Adrenal gland (tissue), 5 donors: ENCODE measurements around the gene DOCK1.

Source experiments
- POLR2A ChIP-seq, 2 donors: fragments of 450-650 bp; IDR thresholded peaks; one replicate each; pipeline ENCODE4 v1.6.1; 2017; ENCODE audit warnings: antibody characterized with exemption in 2 of 2, mild to moderate bottlenecking in 2 of 2, moderate library complexity in 1 of 2
- TF ChIP-seq, protein P1 (sequence below), 6 experiments: fragments of 450-650 bp in 4 of 6; fragments of 200-600 bp in 2 of 6; sonication (generic) in 1 of 6; IDR thresholded peaks; 1 replicate in 5 of 6; 2 replicates in 1 of 6; pipeline versions ENCODE4 v1.5.1 to v1.8.0; 2016 to 2021; ENCODE audit warnings: antibody characterized with exemption in 6 of 6, mild to moderate bottlenecking in 2 of 6, moderate library complexity in 1 of 6
- donor health status: DM: no; HTN: no; CAD: no.

DNA sequence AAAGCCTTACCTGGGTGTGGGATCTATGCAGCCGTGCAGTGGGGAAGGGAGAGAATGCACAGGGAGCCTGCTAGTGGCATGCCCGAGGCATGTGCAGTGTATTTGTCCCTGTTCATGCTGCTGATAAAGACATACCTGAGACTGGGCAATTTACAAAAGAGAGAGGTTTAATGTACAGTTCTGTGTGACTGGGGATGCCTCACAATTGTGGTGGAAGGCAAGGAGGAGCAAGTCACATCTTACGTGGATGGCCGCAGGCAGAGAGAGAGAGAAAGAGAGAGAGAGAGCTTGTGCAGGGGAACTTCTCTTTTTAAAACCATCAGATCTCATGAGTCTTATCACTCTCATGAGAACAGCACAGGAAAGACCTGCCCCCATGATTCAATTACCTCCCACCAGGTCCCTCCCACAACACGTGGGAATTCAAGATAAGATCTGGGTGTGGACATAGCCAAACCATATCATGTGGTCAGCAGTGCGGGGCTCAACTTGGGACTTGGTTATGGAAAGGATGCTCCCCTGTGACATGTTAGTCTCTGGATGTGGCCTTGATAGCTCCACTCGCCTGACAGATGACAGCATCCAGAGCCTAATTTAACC lies 128.9 kb downstream of the DOCK1 start:
- TF ChIP-seq, protein P1, sequence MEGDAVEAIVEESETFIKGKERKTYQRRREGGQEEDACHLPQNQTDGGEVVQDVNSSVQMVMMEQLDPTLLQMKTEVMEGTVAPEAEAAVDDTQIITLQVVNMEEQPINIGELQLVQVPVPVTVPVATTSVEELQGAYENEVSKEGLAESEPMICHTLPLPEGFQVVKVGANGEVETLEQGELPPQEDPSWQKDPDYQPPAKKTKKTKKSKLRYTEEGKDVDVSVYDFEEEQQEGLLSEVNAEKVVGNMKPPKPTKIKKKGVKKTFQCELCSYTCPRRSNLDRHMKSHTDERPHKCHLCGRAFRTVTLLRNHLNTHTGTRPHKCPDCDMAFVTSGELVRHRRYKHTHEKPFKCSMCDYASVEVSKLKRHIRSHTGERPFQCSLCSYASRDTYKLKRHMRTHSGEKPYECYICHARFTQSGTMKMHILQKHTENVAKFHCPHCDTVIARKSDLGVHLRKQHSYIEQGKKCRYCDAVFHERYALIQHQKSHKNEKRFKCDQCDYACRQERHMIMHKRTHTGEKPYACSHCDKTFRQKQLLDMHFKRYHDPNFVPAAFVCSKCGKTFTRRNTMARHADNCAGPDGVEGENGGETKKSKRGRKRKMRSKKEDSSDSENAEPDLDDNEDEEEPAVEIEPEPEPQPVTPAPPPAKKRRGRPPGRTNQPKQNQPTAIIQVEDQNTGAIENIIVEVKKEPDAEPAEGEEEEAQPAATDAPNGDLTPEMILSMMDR (IDR thresholded peaks at IDR 0.05), result no peak
- TF ChIP-seq POLR2A (IDR thresholded peaks at IDR 0.05), result no peak
